ENCODE measurements around the gene NUDT22. TPM values are rescaled to one million over a fixed set of nuclear protein-coding genes. Genes with fewer than 3 reads are reported as not detected.

Gene NUDT22
- total and polyA plus RNA-seq, 2 of the 8 experiments (the other 6 are each of a cell fraction or from before 2014, with no cell fraction given), result 43.4 to 69.0 TPM

GRCh38 chr11:64268893-64269539 lies 42.9 kb downstream of the NUDT22 start:
- POLR2A ChIA-PET (ENCODE audit: partially characterized antibody), result interaction anchor here (0.7 to 11.9 kb wide), 20 partner anchors 12 to 1418 kb away, joined by 3 to 352 read pairs (median 6); partner anchors contain the start of genes BAD, ESRRA, FERMT3 and FKBP2

More at GRCh38 chr11:64268893-64269539, 42.9 kb downstream of the NUDT22 start:
- Histone ChIP-seq H3K9ac (replicated peaks in 1 of 4; ENCODE audit: extremely low read depth in 1 of 4, low read depth in 3 of 4, low read length in 3 of 4) (peak overlapping the region; percentile 41 to 88 (median 73); a peak in 6 of 7 replicates), H3K27ac (ENCODE audit: low read depth, low read length) (peak overlapping the region; percentile 47; the same call in 1 of the 2 replicates), H3K4me2 (ENCODE audit: insufficient read depth in 1 of 2, low read depth in 2 of 2, low read length in 2 of 2) (peak overlapping the region; percentile 80 to 86), H4K91ac (replicated peaks; ENCODE audit: insufficient read length, low read length) (no peak overlapping the region), H3K4me3 (ENCODE audit: extremely low read depth in 1 of 4, insufficient read depth in 2 of 4, low read depth in 3 of 4, low read length in 4 of 4) (peak overlapping the region; percentile 70 to 82 (median 80)), H2BK20ac (ENCODE audit: low read length) (no peak overlapping the region), H3K23ac (ENCODE audit: insufficient read length) (no peak overlapping the region), H3K56ac (replicated peaks; ENCODE audit: insufficient read length, low read depth, low read length) (peak overlapping the region; percentile 78), H2AK5ac (ENCODE audit: low read depth, low read length) (no peak overlapping the region), H3K4me1 (replicated peaks in 1 of 4; ENCODE audit: control insufficient read depth in 3 of 4, insufficient read depth in 4 of 4, low read length in 3 of 4) (peaks cover 0 to 11% (median 5%) of the 10 kb centered on the region in 4 experiments; a peak in 5 of 7 replicates), H3K36me3 (ENCODE audit: control insufficient read depth in 2 of 4, insufficient read depth in 4 of 4, low read length in 3 of 4) (peaks cover 9 to 24% (median 15%) of the 10 kb centered on the region in 4 experiments), H3K23me2 (ENCODE audit: low read depth, low read length) (peaks cover 4% of the 10 kb centered on the region), H2BK120ac (replicated peaks; ENCODE audit: low read depth, low read length) (no peak overlapping the region), H3K18ac (ENCODE audit: extremely low read depth, low read length) (peak overlapping the region; percentile 52), H3K79me1 (ENCODE audit: low read depth, low read length) (no peaks in the 10 kb centered on the region; the same call in 1 of the 2 replicates), H4K8ac (ENCODE audit: extremely low read depth, insufficient read depth, low read length) (peak overlapping the region; percentile 79), H2BK15ac (ENCODE audit: low read length) (peak overlapping the region; percentile 20; the same call in 1 of the 2 replicates), H2BK12ac (ENCODE audit: low read depth, low read length) (no peak overlapping the region), H3K9me3 (ENCODE audit: insufficient read depth in 2 of 2, low read depth in 1 of 2, low read length in 1 of 2) (no peaks in the 10 kb centered on the region), H4K5ac (ENCODE audit: insufficient read length, low read depth, low read length) (peak overlapping the region; percentile 90), H2BK5ac (ENCODE audit: low read depth, low read length) (peak overlapping the region; percentile 81; the same call in 1 of the 2 replicates), H3K27me3 (replicated peaks in 1 of 4; ENCODE audit: control insufficient read depth in 3 of 4, extremely low read depth in 1 of 4, insufficient read depth in 3 of 4, low read length in 3 of 4) (no peaks in the 10 kb centered on the region), H3K14ac (ENCODE audit: insufficient read length) (no peak overlapping the region), H3K4ac (replicated peaks; ENCODE audit: insufficient read length, low read depth, low read length) (peak overlapping the region; percentile 19), H3K79me2 (ENCODE audit: control insufficient read depth in 1 of 2, insufficient read depth in 2 of 2, low read length in 2 of 2) (0 out of 4 replicates have a peak, but pooled peaks cover 0 to 4% of the 10 kb centered on the region in 2 experiments), H2AFZ (ENCODE audit: low read length) (no peak overlapping the region), H4K20me1 (replicated peaks in 1 of 2; ENCODE audit: control insufficient read depth in 1 of 2, insufficient read depth in 2 of 2, low read length in 2 of 2) (peaks cover 2 to 5% of the 10 kb centered on the region in 2 experiments)
- DNase-seq (ENCODE audit: low read depth in 1 of 2, low spot score in 2 of 2), result peak in 1 of 2 experiments; percentile 76
- CTCF ChIA-PET (ENCODE audit: partially characterized antibody), result interaction anchor here (0.9 to 13.7 kb wide), 12 partner anchors 13 to 84 kb away, joined by 3 to 168 read pairs (median 6); partner anchors contain the start of genes BAD, CATSPERZ, ESRRA and PLCB3
- 8% methylated on average over 16 of the region's 34 CpGs; no CpG with 5 or more reads in 1 of the 2 experiments for WGBS, 2 experiments (ENCODE audit: extremely low coverage in 1 of 2, insufficient coverage in 1 of 2, insufficient read length in 1 of 2, insufficient replicate concordance in 2 of 2, low coverage in 1 of 2, low lambda C conversion rate in 2 of 2, missing lambda C conversion rate in 1 of 2)
- FAIRE-seq, result no peak
- no peak for TF ChIP-seq GABPA (IDR thresholded peaks at IDR 0.05; ENCODE audit: borderline replicate concordance, insufficient read depth, low read length)
- peak; percentile 57; the same call in 1 of the 2 replicates for TF ChIP-seq TEAD4 (IDR thresholded peaks at IDR 0.05; ENCODE audit: low read depth, low read length)
- TF ChIP-seq FOSL1 (IDR thresholded peaks at IDR 0.05; ENCODE audit: insufficient read depth, low read depth, low read length), result no peak
- peak; percentile 7; the same call in 1 of the 2 replicates for TF ChIP-seq SP4 (IDR thresholded peaks at IDR 0.05; ENCODE audit: low read length)
- TF ChIP-seq NRF1 (IDR thresholded peaks at IDR 0.05; ENCODE audit: low read depth, low read length), result no peak
- no peak for TF ChIP-seq JUN (IDR thresholded peaks at IDR 0.05; ENCODE audit: low read depth, low read length)
- no peak for TF ChIP-seq RFX5 (IDR thresholded peaks at IDR 0.05; ENCODE audit: borderline replicate concordance, low read depth, low read length)
- peak; percentile 14; the same call in 1 of the 2 replicates for TF ChIP-seq POLR2AphosphoS5 (IDR thresholded peaks at IDR 0.05; ENCODE audit: low read depth, low read length)
- TF ChIP-seq, protein P1, sequence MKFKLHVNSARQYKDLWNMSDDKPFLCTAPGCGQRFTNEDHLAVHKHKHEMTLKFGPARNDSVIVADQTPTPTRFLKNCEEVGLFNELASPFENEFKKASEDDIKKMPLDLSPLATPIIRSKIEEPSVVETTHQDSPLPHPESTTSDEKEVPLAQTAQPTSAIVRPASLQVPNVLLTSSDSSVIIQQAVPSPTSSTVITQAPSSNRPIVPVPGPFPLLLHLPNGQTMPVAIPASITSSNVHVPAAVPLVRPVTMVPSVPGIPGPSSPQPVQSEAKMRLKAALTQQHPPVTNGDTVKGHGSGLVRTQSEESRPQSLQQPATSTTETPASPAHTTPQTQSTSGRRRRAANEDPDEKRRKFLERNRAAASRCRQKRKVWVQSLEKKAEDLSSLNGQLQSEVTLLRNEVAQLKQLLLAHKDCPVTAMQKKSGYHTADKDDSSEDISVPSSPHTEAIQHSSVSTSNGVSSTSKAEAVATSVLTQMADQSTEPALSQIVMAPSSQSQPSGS (IDR thresholded peaks at IDR 0.05; ENCODE audit: low read length), result no peak
- TF ChIP-seq CREB1 (IDR thresholded peaks at IDR 0.05), result 0 out of 2 replicates have a peak, but pooled peaks have one; percentile 11

All from H1 (cell line).